Activated CD4-positive, alpha-beta T cell treated with anti-CD3 and anti-CD28 coated beads, Interleukin-2, amount 50 U/mL, for 24 hours (primary cell): ENCODE results near the gene MRNIP.

ENCODE experiments used
- DNase-seq, 2 donors: peaks; one replicate each; pipeline ENCODE4 v3.0.0-alpha.2; 2020; ENCODE audit warnings: low read depth in 1 of 2, low spot score in 1 of 2

Gene MRNIP

GRCh38 chr5:179805529-179806249 is 52.9 kb downstream of the MRNIP start:
- DNase-seq = no peak

DNA sequence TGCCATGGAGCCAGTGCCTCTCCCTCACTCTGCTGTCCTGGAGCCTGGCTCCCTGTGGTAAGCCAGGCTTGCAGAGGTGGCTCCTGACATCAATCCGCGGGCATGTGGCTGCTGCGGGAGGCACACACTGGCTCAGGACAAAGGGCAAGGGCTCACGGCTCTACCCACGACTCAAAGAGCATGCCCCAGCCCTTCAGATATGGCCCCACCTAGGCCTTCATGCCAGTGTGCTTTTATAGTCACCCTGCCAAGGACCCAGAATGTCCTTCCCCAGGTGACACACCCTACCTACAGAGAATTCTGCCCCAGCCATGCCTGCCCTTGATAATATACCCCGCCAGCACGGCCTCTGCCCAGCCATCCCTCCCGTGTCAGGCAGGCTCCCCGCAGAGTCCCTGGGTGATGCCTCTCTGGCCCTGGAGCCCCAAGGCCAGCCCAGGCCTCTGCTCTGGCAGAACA is 53.5 kb downstream of the MRNIP start:
- no peak for DNase-seq

DNA sequence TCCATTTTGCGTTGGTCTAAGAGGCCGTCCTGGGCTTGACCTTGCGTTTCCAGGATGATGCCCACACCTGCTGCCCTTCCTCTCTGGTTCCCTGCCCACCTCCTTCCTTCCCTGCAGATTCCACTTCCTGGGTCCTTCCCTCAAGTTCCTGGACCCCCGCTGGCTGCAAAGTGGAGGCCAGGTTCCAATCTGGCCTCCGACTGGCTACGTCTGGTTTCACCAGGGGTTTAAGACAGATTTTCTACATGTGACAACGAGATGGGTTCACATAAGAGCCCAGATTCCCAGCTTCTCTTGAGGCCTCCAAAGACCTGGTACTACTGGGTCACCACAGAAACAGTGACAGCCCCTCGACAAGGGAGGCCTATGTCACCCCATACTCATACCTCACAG is 54.1 kb downstream of the MRNIP start:
- no peak for DNase-seq

GRCh38 chr5:179803651-179804554 is 54.7 kb downstream of the MRNIP start:
- peak in 1 of 2 donors; percentile 36 for DNase-seq

DNA sequence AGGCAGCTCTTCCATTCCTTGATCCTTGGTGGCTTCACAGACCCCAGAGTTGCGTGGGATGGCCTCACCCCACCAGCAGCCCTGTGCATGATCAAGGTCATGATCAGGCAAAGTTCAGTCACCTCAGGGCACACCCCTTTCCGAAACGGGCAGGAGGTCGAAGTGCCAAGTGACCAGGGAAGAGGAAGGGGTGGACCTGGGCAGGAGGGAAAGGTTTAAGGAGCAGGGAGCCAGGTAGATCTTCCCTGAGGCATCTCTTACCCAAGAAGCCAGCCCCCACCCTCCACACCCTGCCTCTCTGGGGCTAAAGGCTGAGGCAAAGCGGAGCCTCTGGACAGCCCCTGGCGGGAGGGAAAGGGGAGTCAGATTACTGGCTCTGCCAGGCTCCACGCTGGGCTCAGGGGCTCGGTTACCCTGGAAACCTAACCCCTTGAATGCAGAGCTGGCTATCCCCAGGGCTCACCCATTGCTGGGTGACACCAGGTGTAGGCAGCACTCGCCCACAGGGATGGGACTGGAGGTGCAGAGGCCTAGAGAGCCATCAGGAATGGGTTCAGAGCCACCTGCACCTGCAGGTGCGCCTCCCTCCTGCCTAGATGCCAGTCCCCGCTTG is 55.6 kb downstream of the MRNIP start:
- no peak for DNase-seq

DNA sequence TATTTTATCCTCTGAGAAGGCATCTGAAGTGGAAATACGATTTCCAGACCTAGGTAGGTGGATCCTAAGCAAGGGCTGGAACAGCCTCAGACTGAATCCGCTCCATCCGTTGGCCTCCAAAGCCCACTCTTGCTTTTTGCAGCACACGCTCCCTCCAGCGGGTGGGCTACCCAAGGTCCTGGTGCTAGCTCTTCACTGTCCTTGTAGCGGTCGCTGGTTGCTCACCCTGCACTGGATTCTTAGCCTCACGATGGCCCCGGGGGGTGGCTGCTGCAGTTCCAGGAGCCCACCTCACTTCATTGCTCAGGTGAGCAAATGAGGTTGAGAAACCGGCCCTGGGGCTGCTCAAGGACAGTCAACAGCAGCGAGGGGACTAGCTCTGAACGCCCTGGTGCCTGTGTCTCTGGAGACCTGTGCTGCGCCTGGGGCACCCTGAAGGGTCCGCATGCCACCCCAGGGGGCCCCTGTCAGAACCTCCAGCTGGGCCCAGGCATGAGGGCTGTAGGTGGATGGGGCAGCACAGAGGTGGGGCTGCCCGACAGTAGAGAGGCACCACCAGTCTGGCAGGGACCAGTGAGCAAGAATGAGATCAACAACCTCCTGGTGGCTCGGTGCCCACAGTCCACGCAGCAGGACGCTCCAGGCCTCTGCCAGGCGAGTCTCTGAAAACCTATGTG is 56.3 kb downstream of the MRNIP start:
- no peak for DNase-seq

DNA sequence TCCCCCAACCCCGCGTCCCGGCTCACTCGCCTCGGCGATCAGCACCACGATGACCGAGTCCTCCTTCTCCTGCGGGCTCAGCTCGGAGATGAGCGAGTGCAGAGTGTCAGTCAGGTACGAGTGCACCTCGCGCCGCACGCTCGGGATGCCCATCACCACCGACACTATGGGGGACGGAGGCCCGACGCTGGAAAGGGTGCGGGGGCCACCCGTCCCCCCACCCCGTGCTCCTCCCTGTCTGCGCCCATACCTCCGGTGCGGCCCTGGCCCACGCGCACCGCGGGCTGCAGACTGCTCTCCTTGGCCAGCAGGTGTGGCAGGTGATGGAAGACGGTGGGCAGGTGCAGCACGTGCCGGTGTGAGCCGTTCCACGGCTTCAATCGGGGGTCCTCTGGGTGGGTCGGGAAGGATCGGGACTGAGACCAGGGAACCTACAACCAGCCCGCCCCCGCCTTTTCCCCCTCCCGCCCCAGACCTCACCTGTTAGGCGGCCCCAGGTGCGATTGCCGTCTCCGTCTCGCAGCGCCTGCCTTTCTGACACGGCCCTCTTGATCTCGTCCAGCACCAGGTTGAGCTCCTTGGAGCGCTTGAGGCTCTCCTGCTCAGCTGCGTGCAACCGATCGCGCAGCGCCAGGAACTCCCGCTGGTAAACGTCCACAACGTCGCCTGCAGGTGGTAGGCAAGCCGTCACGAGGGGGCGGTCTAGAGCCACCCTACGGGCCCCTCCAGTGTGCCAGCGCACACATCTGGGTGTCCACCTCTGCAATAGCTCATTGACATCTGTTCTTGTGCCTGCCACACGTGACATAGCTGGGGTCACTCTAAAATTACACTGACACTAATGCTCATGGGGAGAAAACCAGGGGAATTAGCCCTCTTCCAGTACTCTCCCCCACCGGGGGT is 57.1 kb downstream of the MRNIP start:
- peak; percentile 75 to 76 for DNase-seq

GRCh38 chr5:179800696-179801201 is 57.9 kb downstream of the MRNIP start:
- no peak for DNase-seq

DNA sequence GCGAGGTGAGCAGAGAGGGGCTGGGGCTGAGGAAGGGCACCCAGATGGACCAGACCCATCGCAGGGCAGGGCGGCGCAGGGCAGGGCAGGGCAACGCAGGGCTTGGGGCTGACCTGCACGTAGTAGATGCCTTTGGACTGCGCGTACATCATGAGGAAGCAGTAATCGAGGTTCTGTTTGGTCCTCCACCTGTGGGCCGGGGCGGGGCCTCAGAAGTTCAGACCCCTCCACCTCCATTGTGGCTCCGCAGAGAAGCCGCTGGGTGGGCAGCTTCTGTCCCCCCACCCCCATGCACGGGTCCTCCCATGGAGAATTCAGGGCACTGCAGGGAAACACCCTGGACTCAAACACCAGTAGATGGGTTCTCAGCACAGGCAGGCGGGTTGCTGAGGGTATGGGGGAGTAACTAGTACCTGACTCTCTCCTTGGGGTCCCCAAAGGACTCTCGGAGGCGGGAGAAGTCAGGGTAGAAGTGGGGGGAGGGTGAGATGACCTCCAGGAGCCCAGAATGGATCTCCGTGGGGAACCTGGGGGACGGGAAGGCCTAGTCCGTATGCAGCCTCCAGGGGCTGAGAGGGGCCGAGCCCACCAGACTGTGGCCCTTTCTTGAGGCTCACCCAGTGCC is 58.4 kb downstream of the MRNIP start:
- no peak for DNase-seq

DNA sequence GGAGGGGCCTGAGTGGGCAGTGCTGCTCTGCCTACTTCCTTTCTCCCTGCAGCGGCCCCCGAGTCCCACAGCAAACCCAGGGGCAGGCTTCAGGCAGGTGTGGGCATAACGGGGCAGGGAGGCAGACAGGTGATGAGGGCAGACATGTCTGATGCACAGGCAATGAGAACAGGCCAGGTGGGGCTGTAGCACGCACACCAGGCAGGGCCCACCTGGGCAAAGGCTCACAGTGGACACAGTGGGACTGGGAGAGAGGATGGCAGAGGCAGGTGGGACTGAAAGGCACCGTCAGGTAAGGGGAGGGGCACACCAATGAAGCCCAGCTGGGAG is 59.0 kb downstream of the MRNIP start:
- DNase-seq = no peak

DNA sequence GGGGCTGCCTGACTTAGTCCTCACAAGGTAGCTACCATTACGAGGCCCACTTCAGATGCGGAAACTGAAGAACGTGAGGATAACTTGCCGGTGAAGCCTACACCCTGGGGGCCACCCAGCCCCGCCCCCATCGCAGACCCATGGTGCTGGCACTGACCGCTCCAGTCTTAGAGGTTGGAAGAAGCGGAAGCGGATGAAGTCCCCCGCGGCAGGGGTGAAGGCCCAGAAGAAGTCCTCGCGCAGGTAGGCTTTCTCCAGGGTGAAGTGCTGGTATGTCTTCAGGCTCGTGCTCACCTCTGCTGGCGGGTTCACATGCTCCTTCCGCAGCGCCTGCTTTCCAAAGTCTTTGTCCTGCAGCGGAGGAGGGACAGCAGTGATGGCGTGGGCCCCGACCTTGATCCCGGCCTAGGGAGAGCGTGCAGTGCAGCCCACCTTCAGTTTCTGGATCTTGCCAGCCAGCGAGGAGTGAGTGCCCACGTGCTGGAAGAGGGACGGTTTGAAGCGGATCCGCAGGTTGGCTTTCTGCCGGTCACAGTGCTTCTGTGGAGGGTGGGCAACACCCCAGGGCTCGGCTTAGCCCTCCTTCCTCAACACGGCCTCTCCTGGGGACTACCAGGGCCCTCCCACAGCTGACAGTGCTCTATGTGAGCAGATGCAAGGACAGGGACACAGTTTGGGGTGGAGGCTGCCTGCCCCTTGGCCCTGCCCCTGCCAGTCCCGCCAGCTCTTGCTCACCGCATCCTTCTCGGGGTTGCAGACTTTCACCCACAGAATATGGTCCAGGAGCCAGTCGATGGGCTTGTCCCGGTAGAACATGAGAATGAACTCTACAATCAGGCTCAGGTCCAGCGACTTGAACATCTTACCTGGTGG is 59.6 kb downstream of the MRNIP start:
- DNase-seq = no peak

DNA sequence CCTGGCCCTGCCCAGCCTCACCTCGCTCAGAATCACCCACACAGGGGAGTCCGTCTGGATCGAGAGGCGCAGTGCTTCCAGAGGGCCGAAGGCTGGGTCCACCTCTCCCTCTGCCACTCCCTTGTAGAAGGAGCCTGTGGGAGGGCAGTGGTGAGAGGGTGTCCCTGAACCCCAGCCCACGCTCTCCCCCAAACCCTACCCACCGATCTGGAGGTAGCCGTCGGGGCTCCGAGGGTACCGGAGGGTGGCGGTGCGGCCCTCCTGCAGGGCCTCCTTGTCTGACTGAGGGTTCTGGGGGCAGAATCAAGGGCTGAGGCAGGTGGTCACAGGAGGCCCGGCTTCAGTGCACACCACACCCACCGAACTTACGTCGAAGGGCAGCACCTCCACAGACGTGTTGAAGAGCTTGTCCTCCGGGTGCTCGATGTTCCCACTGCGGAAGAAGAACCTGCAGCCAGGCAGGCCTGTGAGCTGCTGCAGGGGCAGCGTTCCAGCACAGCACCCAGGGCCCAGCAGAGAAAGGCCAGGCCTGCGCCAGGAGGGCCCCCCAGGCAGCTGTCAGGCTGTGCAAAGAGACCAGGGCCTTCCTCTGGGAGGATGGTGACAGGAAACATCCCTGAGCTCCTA is 60.4 kb downstream of the MRNIP start:
- DNase-seq = no peak

DNA sequence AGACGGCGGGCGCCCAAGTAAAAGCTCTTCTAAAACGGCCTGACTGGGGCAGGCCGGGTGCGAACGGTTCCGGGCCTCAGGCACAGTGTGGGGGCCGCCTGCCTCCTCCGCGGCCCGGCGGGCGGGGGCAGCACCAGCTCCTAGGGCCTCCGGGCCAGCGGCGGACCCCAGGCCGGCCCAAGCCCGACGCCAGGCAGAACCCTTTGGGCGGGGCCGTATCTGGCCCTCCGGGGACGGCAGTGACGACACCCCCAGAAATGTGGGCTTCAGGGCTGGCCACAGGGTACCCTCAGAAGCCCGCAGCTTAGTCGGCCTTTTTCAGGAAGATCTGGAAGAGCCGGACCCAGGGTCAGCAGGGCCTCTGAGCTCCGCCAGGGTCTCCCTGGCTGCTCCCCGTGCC is 60.9 kb downstream of the MRNIP start:
- DNase-seq = no peak

GRCh38 chr5:179796877-179797608 is 61.6 kb downstream of the MRNIP start:
- DNase-seq = no peak

- DNase-seq = peak in 1 of 2 donors; percentile 52
These were observed 62.5 kb downstream of the MRNIP start for GRCh38 chr5:179795863-179796833.

DNA sequence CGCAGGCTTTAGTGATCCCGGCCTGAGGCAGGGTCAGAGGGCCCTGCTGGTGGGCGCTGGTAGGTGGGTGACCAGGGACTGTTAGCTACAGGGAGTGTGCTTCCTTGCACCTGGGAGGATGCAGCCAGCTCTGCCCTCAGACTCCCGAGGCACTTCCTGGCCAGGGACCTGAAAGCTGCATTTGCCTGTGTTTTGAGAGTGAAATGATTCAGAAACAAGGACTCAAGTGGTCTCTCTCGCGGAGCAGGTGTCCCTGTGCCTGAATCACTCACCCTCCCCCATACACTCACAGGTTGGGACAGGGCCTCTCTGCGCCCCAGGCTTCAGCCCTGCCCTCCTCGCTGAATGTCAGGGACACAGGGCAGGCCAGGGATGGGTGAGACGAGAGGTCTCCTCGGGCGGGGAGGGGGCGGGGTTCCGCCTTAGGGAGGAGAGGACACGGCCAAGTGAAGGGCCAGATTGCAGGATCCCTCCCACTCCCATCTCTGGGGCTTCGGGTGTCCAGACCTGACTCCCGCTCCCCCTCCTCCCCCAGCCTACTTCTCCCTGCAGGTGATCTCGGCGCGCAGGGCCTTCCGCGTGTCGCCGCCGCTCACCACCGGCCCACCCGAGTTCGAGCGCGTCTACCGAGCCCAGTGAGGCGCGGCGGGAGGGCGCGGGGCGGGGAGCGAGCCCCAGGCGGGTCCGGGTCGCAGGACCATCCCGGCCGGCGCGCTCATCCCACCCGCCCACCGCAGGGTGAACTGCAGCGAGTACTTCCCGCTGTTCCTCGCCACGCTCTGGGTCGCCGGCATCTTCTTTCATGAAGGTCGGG is 63.4 kb downstream of the MRNIP start:
- DNase-seq = no peak
